ENCODE measurements around the gene RGS17. TPM values are rescaled to one million over a fixed set of nuclear protein-coding genes. Genes with fewer than 3 reads are reported as not detected.

Gene RGS17
- total and polyA plus RNA-seq, 2 of the 13 experiments (the other 11 are each of a cell fraction or from before 2014, with no cell fraction given): 0.04 TPM; not detected in 1

DNA sequence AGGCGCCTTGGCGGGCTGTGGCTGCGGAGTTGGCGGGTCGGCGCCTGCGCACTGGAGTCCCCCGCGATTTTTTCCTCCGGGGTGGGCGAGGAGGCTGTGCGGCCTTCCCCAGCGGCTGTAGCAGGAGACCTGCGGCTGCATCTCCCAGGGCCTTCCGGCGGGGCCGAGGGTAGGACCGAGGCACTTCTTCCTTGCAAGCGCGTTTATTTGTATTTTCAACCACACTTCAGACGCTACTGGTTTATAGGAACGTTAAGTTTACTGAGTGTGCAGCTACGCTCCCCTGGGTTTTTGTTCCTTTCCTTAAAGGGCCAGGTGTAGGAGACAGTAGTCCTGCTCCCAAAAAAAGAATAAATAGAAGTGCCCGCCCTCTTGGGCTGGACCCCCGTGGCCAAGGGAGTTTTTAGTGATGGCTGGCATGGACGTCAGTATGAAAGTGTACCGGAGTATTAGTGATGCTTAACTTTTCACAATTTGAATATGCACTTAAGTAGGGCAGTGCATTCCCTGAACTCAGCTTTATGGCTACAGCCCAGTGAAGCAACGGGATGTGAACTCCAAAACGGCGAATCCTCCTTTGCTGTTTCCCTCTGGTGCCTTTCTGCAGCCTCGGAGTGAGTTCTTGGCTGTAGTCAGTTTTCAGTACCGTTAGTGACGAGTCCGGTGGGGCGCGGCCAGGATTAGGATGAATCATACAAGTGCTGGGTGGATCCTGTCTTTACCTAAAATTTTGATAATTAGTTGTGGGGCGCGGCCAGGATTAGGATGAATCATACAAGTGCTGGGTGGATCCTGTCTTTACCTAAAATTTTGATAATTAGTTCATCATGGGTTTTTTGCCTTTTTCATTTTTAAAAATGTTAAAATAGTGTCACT is 147.2 kb downstream of the RGS17 start (continued):
- TF ChIP-seq ZNF773 (CRISPR knock-in tag; IDR thresholded peaks at IDR 0.05; ENCODE audit: borderline replicate concordance) (0 out of 2 replicates have a peak, but pooled peaks have one; percentile 5), ZC3H4 (CRISPR knock-in tag; IDR thresholded peaks at IDR 0.05; ENCODE audit: borderline replicate concordance) (no peak; the same call in 1 of the 2 replicates), ZNF883 (CRISPR knock-in tag; IDR thresholded peaks at IDR 0.05; ENCODE audit: not compliant biosample characterization) (peak; percentile 55), SYNCRIP (IDR thresholded peaks at IDR 0.05; ENCODE audit: insufficient read depth, low read depth, low read length) (no peak), HOXA5 (CRISPR knock-in tag; IDR thresholded peaks at IDR 0.05) (peak; percentile 64; the same call in 1 of the 2 replicates), ZMYM2 (CRISPR knock-in tag; IDR thresholded peaks at IDR 0.05) (no peak), ZNF207 (IDR thresholded peaks at IDR 0.05; ENCODE audit: borderline replicate concordance) (no peak), SIN3A (IDR thresholded peaks at IDR 0.05; ENCODE audit: borderline replicate concordance, low read depth, low read length) (peak; percentile 79; the same call in 1 of the 2 replicates), MAF1 (CRISPR knock-in tag; IDR thresholded peaks at IDR 0.05; ENCODE audit: borderline replicate concordance) (0 out of 2 replicates have a peak, but pooled peaks have one; percentile 90), ZNF205 (CRISPR knock-in tag; IDR thresholded peaks at IDR 0.05) (peak; percentile 31; the same call in 1 of the 2 replicates), TCF12 (IDR thresholded peaks at IDR 0.05) (no peak), TCF12 (CRISPR knock-in tag; IDR thresholded peaks at IDR 0.05) (peak; percentile 79; the same call in 1 of the 2 replicates), ZBTB3 (CRISPR knock-in tag; IDR thresholded peaks at IDR 0.05; ENCODE audit: borderline replicate concordance, low read depth) (no peak), YEATS2 (CRISPR knock-in tag; IDR thresholded peaks at IDR 0.05; ENCODE audit: borderline replicate concordance) (peak; percentile 79; the same call in 1 of the 2 replicates), ZC3H13 (CRISPR knock-in tag; IDR thresholded peaks at IDR 0.05) (no peak), FOXA3 (CRISPR knock-in tag; IDR thresholded peaks at IDR 0.05) (no peak)
- TF ChIP-seq, protein P1, sequence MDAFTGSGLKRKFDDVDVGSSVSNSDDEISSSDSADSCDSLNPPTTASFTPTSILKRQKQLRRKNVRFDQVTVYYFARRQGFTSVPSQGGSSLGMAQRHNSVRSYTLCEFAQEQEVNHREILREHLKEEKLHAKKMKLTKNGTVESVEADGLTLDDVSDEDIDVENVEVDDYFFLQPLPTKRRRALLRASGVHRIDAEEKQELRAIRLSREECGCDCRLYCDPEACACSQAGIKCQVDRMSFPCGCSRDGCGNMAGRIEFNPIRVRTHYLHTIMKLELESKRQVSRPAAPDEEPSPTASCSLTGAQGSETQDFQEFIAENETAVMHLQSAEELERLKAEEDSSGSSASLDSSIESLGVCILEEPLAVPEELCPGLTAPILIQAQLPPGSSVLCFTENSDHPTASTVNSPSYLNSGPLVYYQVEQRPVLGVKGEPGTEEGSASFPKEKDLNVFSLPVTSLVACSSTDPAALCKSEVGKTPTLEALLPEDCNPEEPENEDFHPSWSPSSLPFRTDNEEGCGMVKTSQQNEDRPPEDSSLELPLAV (CRISPR knock-in tag; conservative IDR thresholded peaks at IDR 0.05; ENCODE audit: low read depth): no peak
- TF ChIP-seq, protein P2, sequence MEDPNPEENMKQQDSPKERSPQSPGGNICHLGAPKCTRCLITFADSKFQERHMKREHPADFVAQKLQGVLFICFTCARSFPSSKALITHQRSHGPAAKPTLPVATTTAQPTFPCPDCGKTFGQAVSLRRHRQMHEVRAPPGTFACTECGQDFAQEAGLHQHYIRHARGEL (CRISPR knock-in tag; IDR thresholded peaks at IDR 0.05): 0 out of 2 replicates have a peak, but pooled peaks have one; percentile 56
- TF ChIP-seq, protein P3, sequence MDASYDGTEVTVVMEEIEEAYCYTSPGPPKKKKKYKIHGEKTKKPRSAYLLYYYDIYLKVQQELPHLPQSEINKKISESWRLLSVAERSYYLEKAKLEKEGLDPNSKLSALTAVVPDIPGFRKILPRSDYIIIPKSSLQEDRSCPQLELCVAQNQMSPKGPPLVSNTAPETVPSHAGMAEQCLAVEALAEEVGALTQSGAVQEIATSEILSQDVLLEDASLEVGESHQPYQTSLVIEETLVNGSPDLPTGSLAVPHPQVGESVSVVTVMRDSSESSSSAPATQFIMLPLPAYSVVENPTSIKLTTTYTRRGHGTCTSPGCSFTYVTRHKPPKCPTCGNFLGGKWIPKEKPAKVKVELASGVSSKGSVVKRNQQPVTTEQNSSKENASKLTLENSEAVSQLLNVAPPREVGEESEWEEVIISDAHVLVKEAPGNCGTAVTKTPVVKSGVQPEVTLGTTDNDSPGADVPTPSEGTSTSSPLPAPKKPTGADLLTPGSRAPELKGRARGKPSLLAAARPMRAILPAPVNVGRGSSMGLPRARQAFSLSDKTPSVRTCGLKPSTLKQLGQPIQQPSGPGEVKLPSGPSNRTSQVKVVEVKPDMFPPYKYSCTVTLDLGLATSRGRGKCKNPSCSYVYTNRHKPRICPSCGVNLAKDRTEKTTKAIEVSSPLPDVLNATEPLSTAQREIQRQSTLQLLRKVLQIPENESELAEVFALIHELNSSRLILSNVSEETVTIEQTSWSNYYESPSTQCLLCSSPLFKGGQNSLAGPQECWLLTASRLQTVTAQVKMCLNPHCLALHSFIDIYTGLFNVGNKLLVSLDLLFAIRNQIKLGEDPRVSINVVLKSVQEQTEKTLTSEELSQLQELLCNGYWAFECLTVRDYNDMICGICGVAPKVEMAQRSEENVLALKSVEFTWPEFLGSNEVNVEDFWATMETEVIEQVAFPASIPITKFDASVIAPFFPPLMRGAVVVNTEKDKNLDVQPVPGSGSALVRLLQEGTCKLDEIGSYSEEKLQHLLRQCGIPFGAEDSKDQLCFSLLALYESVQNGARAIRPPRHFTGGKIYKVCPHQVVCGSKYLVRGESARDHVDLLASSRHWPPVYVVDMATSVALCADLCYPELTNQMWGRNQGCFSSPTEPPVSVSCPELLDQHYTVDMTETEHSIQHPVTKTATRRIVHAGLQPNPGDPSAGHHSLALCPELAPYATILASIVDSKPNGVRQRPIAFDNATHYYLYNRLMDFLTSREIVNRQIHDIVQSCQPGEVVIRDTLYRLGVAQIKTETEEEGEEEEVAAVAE (CRISPR knock-in tag; IDR thresholded peaks at IDR 0.05; ENCODE audit: borderline replicate concordance): peak; percentile 44; the same call in 1 of the 2 replicates
- TF ChIP-seq, protein P4, sequence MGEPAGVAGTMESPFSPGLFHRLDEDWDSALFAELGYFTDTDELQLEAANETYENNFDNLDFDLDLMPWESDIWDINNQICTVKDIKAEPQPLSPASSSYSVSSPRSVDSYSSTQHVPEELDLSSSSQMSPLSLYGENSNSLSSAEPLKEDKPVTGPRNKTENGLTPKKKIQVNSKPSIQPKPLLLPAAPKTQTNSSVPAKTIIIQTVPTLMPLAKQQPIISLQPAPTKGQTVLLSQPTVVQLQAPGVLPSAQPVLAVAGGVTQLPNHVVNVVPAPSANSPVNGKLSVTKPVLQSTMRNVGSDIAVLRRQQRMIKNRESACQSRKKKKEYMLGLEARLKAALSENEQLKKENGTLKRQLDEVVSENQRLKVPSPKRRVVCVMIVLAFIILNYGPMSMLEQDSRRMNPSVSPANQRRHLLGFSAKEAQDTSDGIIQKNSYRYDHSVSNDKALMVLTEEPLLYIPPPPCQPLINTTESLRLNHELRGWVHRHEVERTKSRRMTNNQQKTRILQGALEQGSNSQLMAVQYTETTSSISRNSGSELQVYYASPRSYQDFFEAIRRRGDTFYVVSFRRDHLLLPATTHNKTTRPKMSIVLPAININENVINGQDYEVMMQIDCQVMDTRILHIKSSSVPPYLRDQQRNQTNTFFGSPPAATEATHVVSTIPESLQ (CRISPR knock-in tag; conservative IDR thresholded peaks at IDR 0.05): no peak
